Adrenal gland (tissue), 5 donors: ENCODE measurements around the gene HMBS.

Experiments used
- POLR2A ChIP-seq, 2 donors: fragments of 450-650 bp; IDR thresholded peaks; one replicate each; pipeline ENCODE4 v1.6.1; 2017; ENCODE audit warnings: antibody characterized with exemption in 2 of 2, mild to moderate bottlenecking in 2 of 2, moderate library complexity in 1 of 2
- TF ChIP-seq, protein P1 (sequence below), 6 experiments: fragments of 450-650 bp in 4 of 6; fragments of 200-600 bp in 2 of 6; sonication (generic) in 1 of 6; IDR thresholded peaks; 1 replicate in 5 of 6; 2 replicates in 1 of 6; pipeline versions ENCODE4 v1.5.1 to v1.8.0; 2016 to 2021; ENCODE audit warnings: antibody characterized with exemption in 6 of 6, mild to moderate bottlenecking in 2 of 6, moderate library complexity in 1 of 6
- donor health status: DM: no; HTN: no; CAD: no.

DNA sequence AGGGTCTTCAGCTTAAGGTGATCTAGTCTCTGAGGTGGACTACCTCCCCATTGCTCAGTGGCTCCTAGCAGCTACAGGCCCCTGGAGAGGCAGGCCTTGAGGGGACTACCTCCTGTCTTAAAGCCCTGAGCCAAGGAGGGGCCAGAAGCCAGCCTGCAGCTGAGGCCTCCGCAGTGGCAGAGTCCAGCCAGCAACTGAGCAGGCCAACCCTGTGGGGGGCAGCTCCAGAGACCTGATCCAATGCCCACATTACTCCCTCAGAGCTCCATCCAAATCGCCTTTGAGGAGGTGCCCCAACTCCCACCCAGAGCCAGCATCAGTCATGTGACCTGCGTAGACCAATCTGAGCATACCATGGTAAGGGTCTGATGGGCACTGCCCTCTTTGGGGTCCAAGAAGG is 25.2 kb downstream of the HMBS start:
- TF ChIP-seq, protein P1, sequence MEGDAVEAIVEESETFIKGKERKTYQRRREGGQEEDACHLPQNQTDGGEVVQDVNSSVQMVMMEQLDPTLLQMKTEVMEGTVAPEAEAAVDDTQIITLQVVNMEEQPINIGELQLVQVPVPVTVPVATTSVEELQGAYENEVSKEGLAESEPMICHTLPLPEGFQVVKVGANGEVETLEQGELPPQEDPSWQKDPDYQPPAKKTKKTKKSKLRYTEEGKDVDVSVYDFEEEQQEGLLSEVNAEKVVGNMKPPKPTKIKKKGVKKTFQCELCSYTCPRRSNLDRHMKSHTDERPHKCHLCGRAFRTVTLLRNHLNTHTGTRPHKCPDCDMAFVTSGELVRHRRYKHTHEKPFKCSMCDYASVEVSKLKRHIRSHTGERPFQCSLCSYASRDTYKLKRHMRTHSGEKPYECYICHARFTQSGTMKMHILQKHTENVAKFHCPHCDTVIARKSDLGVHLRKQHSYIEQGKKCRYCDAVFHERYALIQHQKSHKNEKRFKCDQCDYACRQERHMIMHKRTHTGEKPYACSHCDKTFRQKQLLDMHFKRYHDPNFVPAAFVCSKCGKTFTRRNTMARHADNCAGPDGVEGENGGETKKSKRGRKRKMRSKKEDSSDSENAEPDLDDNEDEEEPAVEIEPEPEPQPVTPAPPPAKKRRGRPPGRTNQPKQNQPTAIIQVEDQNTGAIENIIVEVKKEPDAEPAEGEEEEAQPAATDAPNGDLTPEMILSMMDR (IDR thresholded peaks at IDR 0.05) = no peak
- TF ChIP-seq POLR2A (IDR thresholded peaks at IDR 0.05) = no peak
